ENCODE data around the gene HDAC10.
A peak's percentile ranks its signal among the peaks of the same experiment; 100 is the strongest.

Gene HDAC10

GRCh38 chr22:50250555-50251476 lies at the start of gene HDAC10:
Gene HDAC10 (minus strand): TSS chr22:50251265. CDS start chr22:50251032, 233 bp downstream.
- DNase-seq, result peak; percentile 79 to 85

- DNase-seq, result no peak
Measured at GRCh38 chr22:50300620-50301257, 49.7 kb upstream of the HDAC10 start.

GRCh38 chr22:50299785-50300619 lies 48.9 kb upstream of the HDAC10 start:
- no peak for DNase-seq

GRCh38 chr22:50298937-50299784 lies 48.1 kb upstream of the HDAC10 start:
- no peak for DNase-seq

- DNase-seq, result no peak
Measured at GRCh38 chr22:50298266-50298637, 47.2 kb upstream of the HDAC10 start.

- DNase-seq, result no peak
Measured at GRCh38 chr22:50297510-50298265, 46.6 kb upstream of the HDAC10 start.

- DNase-seq, result no peak
Measured at GRCh38 chr22:50296658-50297490, 45.8 kb upstream of the HDAC10 start.

- DNase-seq, result no peak
Measured at GRCh38 chr22:50294319-50294656, 43.2 kb upstream of the HDAC10 start.

GRCh38 chr22:50293441-50294318 lies 42.6 kb upstream of the HDAC10 start:
- no peak for DNase-seq

- no peak for DNase-seq
Measured at GRCh38 chr22:50292643-50293440, 41.8 kb upstream of the HDAC10 start.

- DNase-seq, result no peak
Measured at GRCh38 chr22:50289942-50290630, 39.0 kb upstream of the HDAC10 start.

- no peak for DNase-seq
Measured at GRCh38 chr22:50289151-50289941, 38.3 kb upstream of the HDAC10 start.

- DNase-seq, result no peak
Measured at GRCh38 chr22:50287731-50288130, 36.7 kb upstream of the HDAC10 start.

- DNase-seq, result no peak
Measured at GRCh38 chr22:50286701-50287318, 35.7 kb upstream of the HDAC10 start.

GRCh38 chr22:50286275-50286674 lies 35.2 kb upstream of the HDAC10 start:
- DNase-seq, result no peak

GRCh38 chr22:50285568-50286229 lies 34.6 kb upstream of the HDAC10 start:
- DNase-seq, result no peak

Measured in stimulated activated CD4-positive, alpha-beta T cell treated with anti-CD3 and anti-CD28 coated beads, Interleukin-2, amount 100 ng/mL, for 48 hours (primary cell).